ENCODE data around the gene CD53. TPM values are rescaled to one million over a fixed set of nuclear protein-coding genes. Genes with fewer than 3 reads are reported as not detected.

CD53 gene
- total and polyA plus RNA-seq, 2 donors (not counting 1 experiment from before 2014, with no cell fraction given) = not detected

DNA sequence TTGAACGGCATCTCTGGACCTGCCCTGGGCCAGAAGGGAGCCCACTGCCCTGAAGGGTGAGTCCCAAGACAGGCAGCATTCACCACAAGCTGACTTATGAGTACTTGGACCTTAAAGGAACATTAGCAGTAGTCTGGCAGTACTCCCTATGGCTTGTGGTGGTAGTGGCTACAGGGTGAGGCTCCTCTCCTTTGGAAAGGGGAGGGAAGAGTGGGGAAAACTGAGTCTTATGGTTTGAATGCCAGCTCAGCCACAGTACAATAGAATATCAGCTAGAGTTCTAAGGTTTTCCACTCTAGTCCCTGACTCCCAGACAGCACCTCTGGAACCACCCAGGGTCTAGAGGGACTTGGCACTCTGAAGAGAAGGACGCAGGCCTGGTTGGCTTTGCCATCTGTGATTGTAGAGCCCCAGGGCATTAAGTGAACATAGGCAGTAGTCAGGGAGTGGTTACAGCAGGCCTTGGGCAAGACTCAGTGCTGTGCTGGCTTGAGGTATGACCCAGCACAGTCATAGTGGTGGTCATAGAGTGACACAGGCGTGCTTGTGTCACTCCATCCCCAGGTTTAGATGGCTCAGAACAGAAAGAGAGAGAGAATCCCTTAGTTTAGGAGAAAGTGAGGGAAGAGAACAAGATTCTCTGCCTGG is 31.0 kb downstream of the CD53 start:
- no peaks in the 10 kb centered on the region for H3K27me3 ChIP-seq (ENCODE audit: control insufficient read depth, insufficient read depth, low read length)
- H3K79me2 ChIP-seq (ENCODE audit: control insufficient read depth, insufficient read depth, low read length) = no peaks in the 10 kb centered on the region
- no peak overlapping the region for H3K4me2 ChIP-seq (ENCODE audit: extremely low read depth, insufficient read depth, low read length)
- no peaks in the 10 kb centered on the region for H3K36me3 ChIP-seq (ENCODE audit: control insufficient read depth, insufficient read depth, low read length)
- TF ChIP-seq, protein P1, sequence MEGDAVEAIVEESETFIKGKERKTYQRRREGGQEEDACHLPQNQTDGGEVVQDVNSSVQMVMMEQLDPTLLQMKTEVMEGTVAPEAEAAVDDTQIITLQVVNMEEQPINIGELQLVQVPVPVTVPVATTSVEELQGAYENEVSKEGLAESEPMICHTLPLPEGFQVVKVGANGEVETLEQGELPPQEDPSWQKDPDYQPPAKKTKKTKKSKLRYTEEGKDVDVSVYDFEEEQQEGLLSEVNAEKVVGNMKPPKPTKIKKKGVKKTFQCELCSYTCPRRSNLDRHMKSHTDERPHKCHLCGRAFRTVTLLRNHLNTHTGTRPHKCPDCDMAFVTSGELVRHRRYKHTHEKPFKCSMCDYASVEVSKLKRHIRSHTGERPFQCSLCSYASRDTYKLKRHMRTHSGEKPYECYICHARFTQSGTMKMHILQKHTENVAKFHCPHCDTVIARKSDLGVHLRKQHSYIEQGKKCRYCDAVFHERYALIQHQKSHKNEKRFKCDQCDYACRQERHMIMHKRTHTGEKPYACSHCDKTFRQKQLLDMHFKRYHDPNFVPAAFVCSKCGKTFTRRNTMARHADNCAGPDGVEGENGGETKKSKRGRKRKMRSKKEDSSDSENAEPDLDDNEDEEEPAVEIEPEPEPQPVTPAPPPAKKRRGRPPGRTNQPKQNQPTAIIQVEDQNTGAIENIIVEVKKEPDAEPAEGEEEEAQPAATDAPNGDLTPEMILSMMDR (conservative IDR thresholded peaks at IDR 0.05 in 1 of 2, IDR thresholded peaks at IDR 0.05 in 1 of 2; ENCODE audit: low read depth in 1 of 2, low read length in 2 of 2) = no peak
- TF ChIP-seq EZH2 (IDR thresholded peaks at IDR 0.05; ENCODE audit: low read length, missing control alignments) = no peak
- H3K27ac ChIP-seq (ENCODE audit: insufficient read depth, low read length) = no peak overlapping the region
- H3K9me3 ChIP-seq (ENCODE audit: control insufficient read depth, insufficient read depth, low read depth, low read length) = no peaks in the 10 kb centered on the region
- no peak for DNase-seq (ENCODE audit: low read depth in 2 of 2)
- no peak overlapping the region for H3K9ac ChIP-seq (ENCODE audit: insufficient read depth, low read length)
- H3K4me1 ChIP-seq (ENCODE audit: control insufficient read depth, extremely low read depth, insufficient read depth, low read length) = no peaks in the 10 kb centered on the region
- H3K4me3 ChIP-seq (replicated peaks in 1 of 4; ENCODE audit: control extremely low read depth in 1 of 4, insufficient read depth in 1 of 4, low read depth in 3 of 4, low read length in 4 of 4) = no peak overlapping the region
- H4K20me1 ChIP-seq (ENCODE audit: control insufficient read depth, extremely low read depth, insufficient read depth, low read length) = no peaks in the 10 kb centered on the region
- H2AFZ ChIP-seq (ENCODE audit: low read length) = no peak overlapping the region

DNA sequence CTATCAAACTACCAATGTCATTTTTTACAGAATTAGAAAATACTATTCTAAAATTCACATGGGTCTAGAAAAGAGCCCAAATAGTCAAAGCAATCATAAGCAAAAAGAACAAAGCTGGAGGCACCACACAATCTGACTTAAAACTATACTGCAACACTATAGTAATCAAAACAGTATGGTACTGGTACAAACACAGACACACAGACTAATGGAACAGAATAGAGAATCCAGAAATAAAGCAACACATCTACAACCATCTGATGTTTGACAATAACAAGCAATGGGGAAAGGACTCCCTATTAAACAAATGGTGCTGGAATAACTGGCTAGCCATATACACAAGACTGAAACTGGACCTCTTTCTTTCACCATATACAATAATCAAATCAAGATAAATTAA is 39.8 kb downstream of the CD53 start:
- H4K20me1 ChIP-seq (ENCODE audit: control insufficient read depth, extremely low read depth, insufficient read depth, low read length) = no peaks in the 10 kb centered on the region
- no peaks in the 10 kb centered on the region for H3K9me3 ChIP-seq (ENCODE audit: control insufficient read depth, insufficient read depth, low read depth, low read length)
- H3K79me2 ChIP-seq (ENCODE audit: control insufficient read depth, insufficient read depth, low read length) = no peaks in the 10 kb centered on the region
- no peak for TF ChIP-seq EZH2 (IDR thresholded peaks at IDR 0.05; ENCODE audit: low read length, missing control alignments)
- no peaks in the 10 kb centered on the region for H3K27me3 ChIP-seq (ENCODE audit: control insufficient read depth, insufficient read depth, low read length)
- no peaks in the 10 kb centered on the region for H3K4me1 ChIP-seq (ENCODE audit: control insufficient read depth, extremely low read depth, insufficient read depth, low read length)
- no peak overlapping the region for H3K4me2 ChIP-seq (ENCODE audit: extremely low read depth, insufficient read depth, low read length)
- no peak overlapping the region for H3K9ac ChIP-seq (ENCODE audit: insufficient read depth, low read length)
- no peak for DNase-seq (ENCODE audit: low read depth in 2 of 2)
- H3K36me3 ChIP-seq (ENCODE audit: control insufficient read depth, insufficient read depth, low read length) = no peaks in the 10 kb centered on the region
- no peak overlapping the region for H2AFZ ChIP-seq (ENCODE audit: low read length)
- no peak overlapping the region for H3K4me3 ChIP-seq (replicated peaks in 1 of 4; ENCODE audit: control extremely low read depth in 1 of 4, insufficient read depth in 1 of 4, low read depth in 3 of 4, low read length in 4 of 4)
- no peak overlapping the region for H3K27ac ChIP-seq (ENCODE audit: insufficient read depth, low read length)

DNA sequence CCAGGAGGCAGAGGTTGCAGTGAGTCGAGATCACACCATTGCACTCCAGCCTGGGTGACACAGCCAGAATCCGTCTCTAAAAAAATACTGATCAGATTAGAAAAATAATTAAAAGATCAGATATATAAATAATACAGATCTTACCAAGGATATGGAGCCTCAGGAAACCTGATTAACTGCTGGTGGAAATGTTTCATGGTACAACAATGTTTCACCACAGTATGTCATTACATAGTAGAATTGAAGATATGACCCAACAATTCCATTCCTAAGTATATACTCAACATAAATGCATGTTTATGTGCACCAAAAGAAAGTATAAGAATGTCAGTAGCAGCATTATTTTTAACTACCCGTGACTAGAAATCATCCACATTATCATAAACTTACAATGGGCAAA is 41.7 kb downstream of the CD53 start:
- TF ChIP-seq EZH2 (IDR thresholded peaks at IDR 0.05; ENCODE audit: low read length, missing control alignments) = no peak
- TF ChIP-seq, protein P1 (conservative IDR thresholded peaks at IDR 0.05 in 1 of 2, IDR thresholded peaks at IDR 0.05 in 1 of 2; ENCODE audit: low read depth in 1 of 2, low read length in 2 of 2) = no peak
- H3K36me3 ChIP-seq (ENCODE audit: control insufficient read depth, insufficient read depth, low read length) = no peaks in the 10 kb centered on the region
- no peak overlapping the region for H3K9ac ChIP-seq (ENCODE audit: insufficient read depth, low read length)
- no peaks in the 10 kb centered on the region for H3K4me1 ChIP-seq (ENCODE audit: control insufficient read depth, extremely low read depth, insufficient read depth, low read length)
- H3K27me3 ChIP-seq (ENCODE audit: control insufficient read depth, insufficient read depth, low read length) = no peaks in the 10 kb centered on the region
- no peak overlapping the region for H3K27ac ChIP-seq (ENCODE audit: insufficient read depth, low read length)
- no peaks in the 10 kb centered on the region for H3K79me2 ChIP-seq (ENCODE audit: control insufficient read depth, insufficient read depth, low read length)
- H3K4me3 ChIP-seq (replicated peaks in 1 of 4; ENCODE audit: control extremely low read depth in 1 of 4, insufficient read depth in 1 of 4, low read depth in 3 of 4, low read length in 4 of 4) = no peak overlapping the region
- H4K20me1 ChIP-seq (ENCODE audit: control insufficient read depth, extremely low read depth, insufficient read depth, low read length) = no peaks in the 10 kb centered on the region
- H2AFZ ChIP-seq (ENCODE audit: low read length) = no peak overlapping the region
- H3K9me3 ChIP-seq (ENCODE audit: control insufficient read depth, insufficient read depth, low read depth, low read length) = no peaks in the 10 kb centered on the region
- H3K4me2 ChIP-seq (ENCODE audit: extremely low read depth, insufficient read depth, low read length) = no peak overlapping the region
- no peak for DNase-seq (ENCODE audit: low read depth in 2 of 2)
